ENCODE measurements around the gene ABCB9. TPM values are rescaled to one million over a fixed set of nuclear protein-coding genes. Genes with fewer than 3 reads are reported as not detected.

The ABCB9 gene
- total and polyA plus RNA-seq, 4 donors = 2.7 to 7.5 (median 4.8) TPM

DNA sequence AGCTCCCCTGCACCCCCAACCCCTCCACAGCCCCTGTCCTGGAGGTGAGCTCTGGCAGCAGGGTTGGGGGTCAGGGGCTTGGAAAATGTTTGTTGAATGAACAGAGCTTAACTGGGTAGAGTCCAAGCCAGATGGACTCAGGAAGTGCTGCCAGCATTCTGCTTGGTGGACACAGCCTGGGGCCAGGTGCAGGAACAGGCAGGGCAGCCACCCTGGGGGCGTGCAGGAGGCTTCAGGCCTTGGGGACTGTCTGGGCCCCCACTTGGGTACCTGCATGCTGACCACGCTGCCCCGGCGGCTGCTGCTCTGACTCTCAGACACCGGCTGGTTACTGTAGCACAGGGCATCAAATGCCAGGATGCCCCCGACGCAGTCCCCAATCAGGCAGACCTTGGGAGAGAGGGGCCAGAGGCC is 29.9 kb upstream of the ABCB9 start:
- Histone ChIP-seq H3K27ac (ENCODE audit: low read depth in 1 of 2, low read length in 1 of 2) (no peak overlapping the region), H3K36me3 (ENCODE audit: control insufficient read depth in 4 of 4, insufficient read depth in 4 of 4, low read length in 4 of 4) (peaks cover 0 to 61% (median 2%) of the 10 kb centered on the region in 4 donors), H3K9me3 (ENCODE audit: control insufficient read depth in 4 of 4, insufficient read depth in 3 of 4, low read length in 3 of 4) (no peaks in the 10 kb centered on the region), H3K4me3 (no peak overlapping the region), H3K4me1 (ENCODE audit: control insufficient read depth in 5 of 5, insufficient read depth in 5 of 5, low read length in 5 of 5) (peaks cover 0 to 2% (median 0%) of the 10 kb centered on the region in 5 donors), H3K9ac (ENCODE audit: insufficient read depth in 1 of 2, low read length in 2 of 2) (no peak overlapping the region), H3K27me3 (ENCODE audit: control insufficient read depth in 3 of 3, insufficient read depth in 3 of 3, low read length in 2 of 3) (no peaks in the 10 kb centered on the region)
- ATAC-seq (ENCODE audit: insufficient read depth, low FRiP score) (no peak), DNase-seq (no peak)
- TF ChIP-seq, protein P1, sequence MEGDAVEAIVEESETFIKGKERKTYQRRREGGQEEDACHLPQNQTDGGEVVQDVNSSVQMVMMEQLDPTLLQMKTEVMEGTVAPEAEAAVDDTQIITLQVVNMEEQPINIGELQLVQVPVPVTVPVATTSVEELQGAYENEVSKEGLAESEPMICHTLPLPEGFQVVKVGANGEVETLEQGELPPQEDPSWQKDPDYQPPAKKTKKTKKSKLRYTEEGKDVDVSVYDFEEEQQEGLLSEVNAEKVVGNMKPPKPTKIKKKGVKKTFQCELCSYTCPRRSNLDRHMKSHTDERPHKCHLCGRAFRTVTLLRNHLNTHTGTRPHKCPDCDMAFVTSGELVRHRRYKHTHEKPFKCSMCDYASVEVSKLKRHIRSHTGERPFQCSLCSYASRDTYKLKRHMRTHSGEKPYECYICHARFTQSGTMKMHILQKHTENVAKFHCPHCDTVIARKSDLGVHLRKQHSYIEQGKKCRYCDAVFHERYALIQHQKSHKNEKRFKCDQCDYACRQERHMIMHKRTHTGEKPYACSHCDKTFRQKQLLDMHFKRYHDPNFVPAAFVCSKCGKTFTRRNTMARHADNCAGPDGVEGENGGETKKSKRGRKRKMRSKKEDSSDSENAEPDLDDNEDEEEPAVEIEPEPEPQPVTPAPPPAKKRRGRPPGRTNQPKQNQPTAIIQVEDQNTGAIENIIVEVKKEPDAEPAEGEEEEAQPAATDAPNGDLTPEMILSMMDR (IDR thresholded peaks at IDR 0.05; ENCODE audit: control extremely low read depth, extremely low read depth) = no peak
- 97 to 99% methylated on average over 7 of the region's 7 CpGs for WGBS, 2 donors

DNA sequence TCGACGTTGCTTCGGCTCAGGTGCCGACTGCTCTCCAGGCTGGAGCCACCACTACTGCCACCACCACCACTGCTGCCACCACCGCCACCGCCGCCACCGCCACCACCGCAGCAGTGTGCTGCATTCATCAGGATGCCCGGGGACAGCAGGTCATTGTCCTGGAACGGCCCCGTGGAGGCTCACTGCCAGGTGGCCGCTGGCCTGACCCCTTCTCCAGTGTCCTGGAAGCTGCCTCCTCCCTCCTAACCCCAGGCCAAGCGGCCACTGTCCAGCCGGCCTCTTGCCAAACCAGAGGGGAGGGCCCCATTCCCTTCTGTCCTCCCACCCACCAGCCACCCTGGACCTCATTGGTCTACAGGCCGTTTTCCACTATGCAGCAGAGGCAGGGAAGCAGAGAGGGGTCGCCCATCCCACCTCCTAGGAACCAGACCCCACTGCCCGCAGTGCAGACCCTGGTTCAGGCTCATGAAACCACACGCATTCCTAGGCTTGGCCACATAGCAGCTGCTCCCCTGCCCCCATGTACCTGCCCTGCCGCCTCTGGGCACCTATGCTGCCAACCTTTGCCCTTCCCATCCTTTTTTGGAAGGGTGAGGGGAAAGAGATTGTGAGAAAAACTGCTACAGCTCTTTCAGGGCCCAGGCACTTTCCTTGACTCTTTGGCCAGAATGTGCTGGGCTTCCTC is 29.4 kb upstream of the ABCB9 start:
- peaks cover 0 to 2% (median 0%) of the 10 kb centered on the region in 5 donors for H3K4me1 ChIP-seq (ENCODE audit: control insufficient read depth in 5 of 5, insufficient read depth in 5 of 5, low read length in 5 of 5)
- no peak overlapping the region for H3K9ac ChIP-seq (ENCODE audit: insufficient read depth in 1 of 2, low read length in 2 of 2)
- DNase-seq (no peak), ATAC-seq (ENCODE audit: insufficient read depth, low FRiP score) (no peak)
- H3K4me3 ChIP-seq = no peak overlapping the region
- WGBS, 2 donors = 89 to 92% methylated on average over 20 of the region's 20 CpGs
- no peak overlapping the region for H3K27ac ChIP-seq (ENCODE audit: low read depth in 1 of 2, low read length in 1 of 2)
- no peaks in the 10 kb centered on the region for H3K27me3 ChIP-seq (ENCODE audit: control insufficient read depth in 3 of 3, insufficient read depth in 3 of 3, low read length in 2 of 3)
- TF ChIP-seq, protein P1 (IDR thresholded peaks at IDR 0.05; ENCODE audit: control extremely low read depth, extremely low read depth) = no peak
- peaks cover 0 to 58% (median 2%) of the 10 kb centered on the region in 4 donors for H3K36me3 ChIP-seq (ENCODE audit: control insufficient read depth in 4 of 4, insufficient read depth in 4 of 4, low read length in 4 of 4)
- no peaks in the 10 kb centered on the region for H3K9me3 ChIP-seq (ENCODE audit: control insufficient read depth in 4 of 4, insufficient read depth in 3 of 4, low read length in 3 of 4)

DNA sequence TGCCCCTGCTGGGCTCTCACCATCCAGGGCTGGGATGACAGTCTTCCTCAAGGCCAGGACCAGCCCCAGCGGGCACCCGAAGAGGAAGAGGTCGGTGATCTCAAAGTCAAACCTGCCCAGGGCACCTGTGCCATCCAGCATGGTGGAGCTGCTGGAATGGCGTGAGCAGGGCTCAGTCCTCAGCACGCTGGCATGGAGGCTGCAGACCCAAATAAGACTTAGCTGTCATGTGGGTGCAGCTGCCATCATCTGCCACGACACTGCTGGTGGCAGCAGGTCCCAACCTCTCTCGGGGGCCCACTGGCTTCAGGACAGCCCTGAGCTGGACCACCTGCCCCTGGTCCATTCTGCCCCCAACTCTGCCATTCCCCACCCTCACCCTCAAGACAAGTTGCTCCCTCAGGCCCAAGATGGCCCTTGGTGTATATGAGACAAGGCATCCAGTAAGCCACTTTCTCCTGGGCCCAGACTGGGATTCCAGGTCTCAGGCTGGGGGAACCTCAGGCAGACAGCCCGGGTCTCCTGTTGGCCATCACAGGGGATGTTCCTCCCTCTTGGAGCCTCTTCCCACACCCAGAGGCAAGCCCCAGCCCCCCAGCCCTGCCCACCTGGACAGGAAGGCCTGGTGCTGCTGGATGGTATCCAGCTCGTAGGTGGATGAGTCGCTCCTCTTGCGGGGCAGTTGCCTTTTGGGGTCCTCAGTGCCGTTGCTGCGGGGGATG is 28.7 kb upstream of the ABCB9 start:
- 92 to 94% methylated on average over 13 of the region's 13 CpGs for WGBS, 2 donors
- H3K36me3 ChIP-seq (ENCODE audit: control insufficient read depth in 4 of 4, insufficient read depth in 4 of 4, low read length in 4 of 4) = peaks cover 0 to 57% (median 2%) of the 10 kb centered on the region in 4 donors
- no peak overlapping the region for H3K4me3 ChIP-seq
- no peak overlapping the region for H3K9ac ChIP-seq (ENCODE audit: insufficient read depth in 1 of 2, low read length in 2 of 2)
- TF ChIP-seq, protein P1 (IDR thresholded peaks at IDR 0.05; ENCODE audit: control extremely low read depth, extremely low read depth) = no peak
- H3K4me1 ChIP-seq (ENCODE audit: control insufficient read depth in 5 of 5, insufficient read depth in 5 of 5, low read length in 5 of 5) = peaks cover 0 to 2% (median 0%) of the 10 kb centered on the region in 5 donors
- H3K27ac ChIP-seq (ENCODE audit: low read depth in 1 of 2, low read length in 1 of 2) = no peak overlapping the region
- DNase-seq (no peak), ATAC-seq (ENCODE audit: insufficient read depth, low FRiP score) (no peak)
- H3K9me3 ChIP-seq (ENCODE audit: control insufficient read depth in 4 of 4, insufficient read depth in 3 of 4, low read length in 3 of 4) = no peaks in the 10 kb centered on the region
- H3K27me3 ChIP-seq (ENCODE audit: control insufficient read depth in 3 of 3, insufficient read depth in 3 of 3, low read length in 2 of 3) = no peaks in the 10 kb centered on the region

Measured in lung (tissue), 12 donors.